ENCODE measurements around the gene SFRP2. TPM values are rescaled to one million over a fixed set of nuclear protein-coding genes. Genes with fewer than 3 reads are reported as not detected.

The SFRP2 gene
- total RNA-seq, 1 donor from 2014 or later = not detected

- no peak overlapping the region for H3K4me3 ChIP-seq (ENCODE audit: low read depth, low read length)
- TF ChIP-seq CTCF (conservative IDR thresholded peaks at IDR 0.05; ENCODE audit: low read depth, low read length) = peak; percentile 56
- DNase-seq (ENCODE audit: low read depth) = no peak
Measured at GRCh38 chr4:153763404-153763803, 25.5 kb downstream of the SFRP2 start.

- no peak for DNase-seq (ENCODE audit: low read depth)
- no peak for TF ChIP-seq CTCF (conservative IDR thresholded peaks at IDR 0.05; ENCODE audit: low read depth, low read length)
- H3K4me3 ChIP-seq (ENCODE audit: low read depth, low read length) = peak within 1 kb of the TSS; percentile 49
Measured at GRCh38 chr4:153759407-153760316, 29.2 kb downstream of the SFRP2 start, which contains the start of gene RNF175. Gene RNF175 (minus strand): TSS chr4:153760024. CDS start chr4:153759862, 162 bp downstream.

- no peak for DNase-seq (ENCODE audit: low read depth)
- no peak for TF ChIP-seq CTCF (conservative IDR thresholded peaks at IDR 0.05; ENCODE audit: low read depth, low read length)
- peak overlapping the region; percentile 49 for H3K4me3 ChIP-seq (ENCODE audit: low read depth, low read length)
Measured at GRCh38 chr4:153758688-153759406, 30.0 kb downstream of the SFRP2 start.

- TF ChIP-seq CTCF (conservative IDR thresholded peaks at IDR 0.05; ENCODE audit: low read depth, low read length) = no peak
- H3K4me3 ChIP-seq (ENCODE audit: low read depth, low read length) = no peak overlapping the region
- DNase-seq (ENCODE audit: low read depth) = no peak
Measured at GRCh38 chr4:153758136-153758535, 30.7 kb downstream of the SFRP2 start.

- no peak for DNase-seq (ENCODE audit: low read depth)
- TF ChIP-seq CTCF (conservative IDR thresholded peaks at IDR 0.05; ENCODE audit: low read depth, low read length) = no peak
- H3K4me3 ChIP-seq (ENCODE audit: low read depth, low read length) = no peak overlapping the region
Measured at GRCh38 chr4:153757407-153757806, 31.5 kb downstream of the SFRP2 start.

- TF ChIP-seq CTCF (conservative IDR thresholded peaks at IDR 0.05; ENCODE audit: low read depth, low read length) = no peak
- H3K4me3 ChIP-seq (ENCODE audit: low read depth, low read length) = no peak overlapping the region
- no peak for DNase-seq (ENCODE audit: low read depth)
Measured at GRCh38 chr4:153755186-153755585, 33.7 kb downstream of the SFRP2 start.
